Epithelial cell of alveolus of lung (primary cell): ENCODE measurements around the gene NDUFB2. TPM values are rescaled to one million over a fixed set of nuclear protein-coding genes. Genes with fewer than 3 reads are reported as not detected.

Source experiments
- total RNA-seq: library from RNA; depleted of rRNA; stranded (reverse); fragments of >200 nt; gene quantifications from 2 replicates; pipeline ENCODE4 v1.2.1, GENCODE V29; 2015

The NDUFB2 gene
- 180 and 270 TPM in 2 replicates for total RNA-seq

DNA sequence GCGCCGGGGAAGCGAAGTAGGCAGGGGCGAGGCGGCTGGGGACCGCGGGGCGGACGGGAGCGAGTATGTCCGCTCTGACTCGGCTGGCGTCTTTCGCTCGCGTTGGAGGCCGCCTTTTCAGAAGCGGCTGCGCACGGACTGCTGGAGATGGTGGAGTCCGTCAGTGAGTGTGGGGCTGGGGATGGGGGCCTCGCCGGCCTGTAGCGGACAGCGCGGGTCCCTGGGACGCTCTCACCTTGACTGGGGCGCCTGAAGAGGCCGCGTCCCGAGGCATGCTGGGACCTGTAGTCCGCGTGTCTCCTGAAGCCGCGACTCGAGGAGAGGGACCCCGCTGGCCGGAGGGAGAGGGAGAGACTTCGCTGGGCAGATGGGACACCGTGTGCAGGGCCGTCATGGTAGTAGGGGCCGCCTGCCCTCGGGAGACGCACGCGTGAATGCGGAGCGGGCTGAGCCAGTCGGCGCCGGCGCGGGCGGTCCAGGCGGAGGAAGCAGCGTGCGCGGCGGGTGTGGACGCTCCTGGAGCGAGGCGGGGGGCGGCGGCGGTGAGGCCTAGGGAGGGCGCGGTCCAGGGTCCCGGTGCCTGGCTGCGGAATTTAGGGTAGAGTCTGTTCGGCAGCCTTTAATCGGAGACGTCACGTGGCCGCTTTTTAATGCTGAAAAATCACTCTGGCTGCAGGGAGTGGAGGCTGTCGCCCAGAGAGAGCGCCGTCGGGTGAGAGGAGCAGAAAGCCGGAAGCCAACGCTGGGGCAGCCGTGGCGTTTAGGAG lies at the start of gene NDUFB2:
NDUFB2 (plus strand) TSS at position 29 of the 767 bp plus-strand sequence; CDS start at position 66, 37 bp downstream.

GRCh38 chr7:140672382-140673062 lies 24.0 kb upstream of the NDUFB2 start, which contains the start of gene ADCK2:
TSS of gene ADCK2 (plus strand) at chr7:140672945. CDS start at chr7:140673331, 386 bp downstream.

Other genes starting within 250 kb of the NDUFB2 start
- gene MKRN1, start 217.2 kb upstream of the NDUFB2 start, total RNA-seq = 38.1 and 66.6 TPM in 2 replicates
- 10.2 and 12.4 TPM in 2 replicates for gene DENND2A, start 55.9 kb upstream of the NDUFB2 start, total RNA-seq
- gene ADCK2, start 23.8 kb upstream of the NDUFB2 start, total RNA-seq = 9.5 and 11.2 TPM in 2 replicates
- 12.2 and 18.8 TPM in 2 replicates for gene BRAF, start 228.2 kb downstream of the NDUFB2 start, total RNA-seq